GM12892 (cell line): Measurements from ENCODE around the gene HGFAC.

Experiments
- POLR2A ChIP-seq: IDR thresholded peaks from 2 replicates; pipeline ENCODE4 v1.6.1; 2011; ENCODE audit warnings: low read depth, low read length, control low read depth
- POLR2AphosphoS5 ChIP-seq: IDR thresholded peaks from 2 replicates; pipeline ENCODE4 v1.6.1; 2011; ENCODE audit warnings: low read depth, low read length, control low read depth
- TAF1 ChIP-seq: IDR thresholded peaks from 2 replicates; pipeline ENCODE4 v1.6.1; 2011; ENCODE audit warnings: low read depth, mild to moderate bottlenecking, control low read depth, low read length, borderline replicate concordance

- no peak for TF ChIP-seq POLR2AphosphoS5
- TF ChIP-seq POLR2A: no peak
- no peak for TF ChIP-seq TAF1
Observed at GRCh38 chr4:3445111-3445820, 3.5 kb downstream of the HGFAC start.
